GM18520 (cell line): Measurements from ENCODE around the gene INPPL1.
"Not testable (repeated sequence)": the region's sequence is repeated elsewhere in the genome, so short reads cannot be mapped to it uniquely, and the experiment has no call there.

Experiments used
- ATAC-seq: cut with Tn5 transposase; IDR thresholded peaks from one replicate; pipeline ENCODE4 v1.9.1; 2021; ENCODE audit not compliant: unreplicated experiment

INPPL1 gene, protein sequence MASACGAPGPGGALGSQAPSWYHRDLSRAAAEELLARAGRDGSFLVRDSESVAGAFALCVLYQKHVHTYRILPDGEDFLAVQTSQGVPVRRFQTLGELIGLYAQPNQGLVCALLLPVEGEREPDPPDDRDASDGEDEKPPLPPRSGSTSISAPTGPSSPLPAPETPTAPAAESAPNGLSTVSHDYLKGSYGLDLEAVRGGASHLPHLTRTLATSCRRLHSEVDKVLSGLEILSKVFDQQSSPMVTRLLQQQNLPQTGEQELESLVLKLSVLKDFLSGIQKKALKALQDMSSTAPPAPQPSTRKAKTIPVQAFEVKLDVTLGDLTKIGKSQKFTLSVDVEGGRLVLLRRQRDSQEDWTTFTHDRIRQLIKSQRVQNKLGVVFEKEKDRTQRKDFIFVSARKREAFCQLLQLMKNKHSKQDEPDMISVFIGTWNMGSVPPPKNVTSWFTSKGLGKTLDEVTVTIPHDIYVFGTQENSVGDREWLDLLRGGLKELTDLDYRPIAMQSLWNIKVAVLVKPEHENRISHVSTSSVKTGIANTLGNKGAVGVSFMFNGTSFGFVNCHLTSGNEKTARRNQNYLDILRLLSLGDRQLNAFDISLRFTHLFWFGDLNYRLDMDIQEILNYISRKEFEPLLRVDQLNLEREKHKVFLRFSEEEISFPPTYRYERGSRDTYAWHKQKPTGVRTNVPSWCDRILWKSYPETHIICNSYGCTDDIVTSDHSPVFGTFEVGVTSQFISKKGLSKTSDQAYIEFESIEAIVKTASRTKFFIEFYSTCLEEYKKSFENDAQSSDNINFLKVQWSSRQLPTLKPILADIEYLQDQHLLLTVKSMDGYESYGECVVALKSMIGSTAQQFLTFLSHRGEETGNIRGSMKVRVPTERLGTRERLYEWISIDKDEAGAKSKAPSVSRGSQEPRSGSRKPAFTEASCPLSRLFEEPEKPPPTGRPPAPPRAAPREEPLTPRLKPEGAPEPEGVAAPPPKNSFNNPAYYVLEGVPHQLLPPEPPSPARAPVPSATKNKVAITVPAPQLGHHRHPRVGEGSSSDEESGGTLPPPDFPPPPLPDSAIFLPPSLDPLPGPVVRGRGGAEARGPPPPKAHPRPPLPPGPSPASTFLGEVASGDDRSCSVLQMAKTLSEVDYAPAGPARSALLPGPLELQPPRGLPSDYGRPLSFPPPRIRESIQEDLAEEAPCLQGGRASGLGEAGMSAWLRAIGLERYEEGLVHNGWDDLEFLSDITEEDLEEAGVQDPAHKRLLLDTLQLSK

GRCh38 chr11:72224564-72225410 lies at the start of gene INPPL1:
TSS of gene INPPL1 (plus strand) at chr11:72224767. CDS start at chr11:72224985, 218 bp downstream.
- no peak for ATAC-seq

DNA sequence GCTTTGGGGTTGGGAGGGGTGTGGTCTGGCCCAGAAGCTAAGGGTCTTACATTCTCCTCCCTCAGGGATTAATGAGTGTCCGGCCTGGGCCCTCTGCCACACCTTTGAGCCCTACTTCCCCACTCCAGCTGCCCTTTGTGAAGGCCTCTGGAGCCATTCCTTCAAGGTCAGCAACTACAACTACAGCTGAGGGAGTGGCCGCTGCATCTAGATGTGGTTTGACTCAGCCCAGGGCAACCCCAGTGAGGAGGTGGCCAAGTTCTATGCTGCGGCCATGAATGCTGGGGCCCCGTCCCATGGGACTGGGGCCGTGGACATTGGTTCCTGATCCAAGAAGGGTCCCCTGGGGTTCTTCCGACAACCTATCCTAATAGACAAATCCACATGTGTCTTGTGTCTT lies 46.9 kb upstream of the INPPL1 start:
- ATAC-seq: no peak

GRCh38 chr11:72179049-72179803 lies 45.3 kb upstream of the INPPL1 start:
- ATAC-seq: no peak

DNA sequence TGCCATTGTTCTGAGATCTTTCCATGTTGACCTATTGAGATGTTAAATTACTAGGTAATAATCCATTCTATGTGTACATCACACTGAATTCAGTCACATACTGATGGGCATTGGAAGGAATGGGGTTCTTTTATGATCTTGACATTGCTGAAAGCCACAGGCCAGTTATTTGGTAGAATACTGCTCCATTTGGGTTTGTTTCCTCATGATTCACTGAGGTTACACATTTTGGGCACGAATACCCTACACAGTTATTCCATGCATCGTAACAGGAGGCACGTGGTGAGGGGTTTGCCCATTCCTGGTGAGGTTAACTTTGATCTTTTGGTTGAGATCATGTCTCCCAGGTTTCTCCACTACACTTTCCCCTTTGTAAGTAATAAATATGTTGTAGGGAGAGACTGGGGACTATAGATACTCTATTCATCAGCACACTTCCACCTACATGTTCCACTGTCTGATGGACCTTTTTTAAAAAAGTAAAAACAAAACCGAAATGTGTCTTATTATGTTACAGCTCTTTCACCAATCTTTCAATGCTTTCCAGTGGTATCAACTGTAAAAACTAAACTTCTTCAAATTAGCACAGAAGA lies 44.7 kb upstream of the INPPL1 start:
- no peak for ATAC-seq

- ATAC-seq: not testable (repeated sequence)
These were observed 43.5 kb upstream of the INPPL1 start for GRCh38 chr11:72180892-72181552.

DNA sequence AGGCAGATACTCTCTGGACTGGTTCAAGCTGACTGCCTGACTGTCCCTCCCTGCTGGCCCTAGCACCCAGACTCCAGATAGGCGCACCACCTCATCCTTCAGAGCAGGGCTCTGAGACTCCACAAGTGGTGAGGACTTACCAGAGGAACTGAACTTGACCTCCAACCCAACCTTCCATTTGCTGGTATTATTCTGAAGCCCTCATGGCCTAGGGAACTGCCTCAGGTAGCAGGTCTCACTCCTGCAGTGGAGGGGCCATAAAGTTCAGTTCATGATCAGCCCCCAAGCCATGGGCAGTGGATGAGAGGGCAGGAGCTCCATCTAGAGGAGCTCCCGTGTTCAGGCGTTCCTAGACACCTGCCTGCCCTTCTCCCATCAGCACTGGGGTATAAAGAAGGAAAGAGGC lies 43.0 kb upstream of the INPPL1 start:
- not testable (repeated sequence) for ATAC-seq

- no peak for ATAC-seq
These were observed 36.3 kb upstream of the INPPL1 start for GRCh38 chr11:72188267-72188666.

DNA sequence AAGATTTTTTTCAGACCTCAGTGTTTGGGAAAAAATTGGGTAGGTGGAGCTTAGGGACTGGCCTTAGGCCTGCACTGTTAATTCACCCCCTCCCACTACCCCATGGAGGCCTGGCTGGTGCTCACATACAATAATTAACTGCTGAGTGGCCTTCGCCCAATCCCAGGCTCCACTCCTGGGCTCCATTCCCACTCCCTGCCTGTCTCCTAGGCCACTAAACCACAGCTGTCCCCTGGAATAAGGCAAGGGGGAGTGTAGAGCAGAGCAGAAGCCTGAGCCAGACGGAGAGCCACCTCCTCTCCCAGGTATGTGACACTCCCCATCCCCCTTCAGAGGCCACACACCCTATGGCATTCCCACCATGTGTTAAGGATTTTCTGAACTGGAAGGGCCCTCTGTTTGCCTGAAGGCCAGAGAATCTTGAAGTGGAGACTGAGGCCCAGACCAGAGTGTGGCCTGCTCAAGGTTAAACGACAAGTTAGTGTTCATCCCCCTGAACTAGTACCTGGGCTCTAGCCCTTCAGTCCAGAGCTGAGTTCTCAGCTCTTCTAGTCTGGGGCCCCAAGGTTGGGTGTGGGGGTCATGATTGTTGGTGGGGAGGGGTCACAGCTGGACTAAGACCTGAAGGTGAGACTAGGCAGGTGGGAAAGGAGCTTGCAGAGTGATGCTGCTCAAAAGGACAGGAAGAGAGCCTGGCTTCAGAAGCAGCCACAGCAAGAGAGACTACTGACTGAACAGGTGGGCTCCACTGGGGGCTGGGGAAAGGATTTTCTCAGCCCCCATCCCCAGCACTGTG lies 34.9 kb upstream of the INPPL1 start:
- ATAC-seq: no peak

GRCh38 chr11:72190631-72191071 lies 33.9 kb upstream of the INPPL1 start:
- no peak for ATAC-seq

DNA sequence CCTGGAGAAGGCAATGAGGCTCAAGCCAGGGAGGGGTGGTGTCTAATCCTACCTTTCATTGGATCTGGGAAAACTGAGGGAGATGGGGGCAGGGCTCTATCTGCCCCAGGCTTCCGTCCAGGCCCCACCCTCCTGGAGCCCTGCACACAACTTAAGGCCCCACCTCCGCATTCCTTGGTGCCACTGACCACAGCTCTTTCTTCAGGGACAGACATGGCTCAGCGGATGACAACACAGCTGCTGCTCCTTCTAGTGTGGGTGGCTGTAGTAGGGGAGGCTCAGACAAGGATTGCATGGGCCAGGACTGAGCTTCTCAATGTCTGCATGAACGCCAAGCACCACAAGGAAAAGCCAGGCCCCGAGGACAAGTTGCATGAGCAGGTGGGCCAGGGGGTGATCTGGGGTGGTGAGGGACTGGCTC lies 32.6 kb upstream of the INPPL1 start, which contains the start of gene FOLR1:
TSS of gene FOLR1 (plus strand) at position 180 of the 421 bp plus-strand sequence. CDS start at position 214, 34 bp downstream.
- no peak for ATAC-seq

DNA sequence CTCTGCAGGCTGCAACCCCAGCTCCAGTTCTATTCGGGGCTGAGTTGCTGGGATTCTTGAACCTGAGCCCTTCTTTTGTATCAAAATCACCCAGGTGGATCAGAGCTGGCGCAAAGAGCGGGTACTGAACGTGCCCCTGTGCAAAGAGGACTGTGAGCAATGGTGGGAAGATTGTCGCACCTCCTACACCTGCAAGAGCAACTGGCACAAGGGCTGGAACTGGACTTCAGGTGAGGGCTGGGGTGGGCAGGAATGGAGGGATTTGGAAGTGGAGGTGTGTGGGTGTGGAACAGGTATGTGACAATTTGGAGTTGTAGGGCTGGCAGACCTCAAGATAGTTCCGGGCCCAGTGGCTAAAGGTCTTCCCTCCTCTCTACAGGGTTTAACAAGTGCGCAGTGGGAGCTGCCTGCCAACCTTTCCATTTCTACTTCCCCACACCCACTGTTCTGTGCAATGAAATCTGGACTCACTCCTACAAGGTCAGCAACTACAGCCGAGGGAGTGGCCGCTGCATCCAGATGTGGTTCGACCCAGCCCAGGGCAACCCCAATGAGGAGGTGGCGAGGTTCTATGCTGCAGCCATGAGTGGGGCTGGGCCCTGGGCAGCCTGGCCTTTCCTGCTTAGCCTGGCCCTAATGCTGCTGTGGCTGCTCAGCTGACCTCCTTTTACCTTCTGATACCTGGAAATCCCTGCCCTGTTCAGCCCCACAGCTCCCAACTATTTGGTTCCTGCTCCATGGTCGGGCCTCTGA lies 28.9 kb upstream of the INPPL1 start:
- no peak for ATAC-seq

GRCh38 chr11:72201445-72201844 lies 23.1 kb upstream of the INPPL1 start:
- ATAC-seq: not testable (repeated sequence)

DNA sequence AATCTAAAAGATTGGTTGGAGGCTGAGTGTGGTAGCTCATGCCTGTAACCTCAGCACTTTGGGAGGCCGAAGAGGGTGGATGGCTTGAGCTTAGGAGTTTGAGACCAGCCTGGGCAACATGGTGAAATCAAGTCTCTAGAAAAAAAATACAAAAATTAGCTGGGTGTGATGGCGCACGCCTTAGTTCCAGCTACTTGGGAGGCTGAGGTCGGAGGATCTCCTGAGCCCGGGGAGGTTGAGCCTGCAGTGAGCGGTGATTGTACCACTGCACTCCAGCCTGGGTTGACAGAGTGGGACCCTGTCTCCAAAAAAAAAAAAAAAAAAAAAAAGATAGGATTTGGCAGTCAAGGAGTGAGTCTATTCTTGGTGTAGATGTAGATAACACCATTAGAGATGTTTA lies 22.0 kb upstream of the INPPL1 start:
- no peak for ATAC-seq

DNA sequence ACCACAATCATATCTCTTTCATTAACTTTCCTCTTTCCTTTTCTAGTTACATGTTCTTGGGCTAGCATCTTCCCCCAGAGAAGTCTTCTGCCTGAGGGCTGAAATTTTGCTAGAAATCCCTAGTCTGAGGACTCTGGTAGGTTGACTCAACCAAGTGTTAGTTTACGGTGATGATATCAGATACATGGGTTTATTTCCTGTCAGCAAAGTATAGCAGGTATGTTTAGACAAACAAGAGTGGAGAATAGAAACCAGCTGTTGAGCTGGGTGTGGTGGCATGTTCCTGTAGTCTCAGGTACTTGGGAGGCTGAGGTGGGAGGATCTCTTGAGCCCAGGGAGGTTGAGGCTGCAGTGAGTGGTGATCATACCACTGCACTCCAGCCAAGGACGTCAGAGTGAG lies 21.4 kb upstream of the INPPL1 start:
- ATAC-seq: no peak

- no peak for ATAC-seq
These were observed 19.7 kb upstream of the INPPL1 start for GRCh38 chr11:72204886-72205285.

DNA sequence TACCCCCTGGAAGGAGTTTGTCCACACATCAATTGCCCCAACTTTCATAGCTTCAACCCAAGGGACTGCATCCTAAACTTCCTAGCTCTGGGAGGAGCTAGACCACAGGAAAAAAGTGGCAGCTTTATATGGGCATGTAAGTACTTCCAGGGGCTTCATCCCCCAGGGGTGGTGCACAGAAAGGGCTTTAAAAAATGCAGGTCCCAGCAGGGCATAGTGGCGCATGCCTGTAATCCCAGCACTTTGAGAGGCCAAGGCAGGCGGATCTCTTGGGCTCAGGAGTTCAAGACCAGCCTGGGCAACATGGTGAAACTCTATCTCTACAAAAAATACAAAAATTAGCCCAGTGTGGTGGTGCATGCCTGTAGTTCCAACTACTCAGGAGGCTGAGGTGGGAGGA lies 17.8 kb upstream of the INPPL1 start:
- not testable (repeated sequence) for ATAC-seq

GRCh38 chr11:72208281-72208680 lies 16.3 kb upstream of the INPPL1 start:
- no peak for ATAC-seq
